ENCODE measurements around the gene ACOD1.

ACOD1 gene

GRCh38 chr13:76980075-76980718 lies 31.9 kb downstream of the ACOD1 start:
- Mint-ChIP-seq H3K36me3 (ENCODE audit: low read depth) (no peaks in the 10 kb centered on the region), H3K4me1 (peaks cover 6% of the 10 kb centered on the region), H3K4me3 (peak overlapping the region; percentile 42 to 50 (median 47)), H3K27me3 (ENCODE audit: low read depth) (peaks cover 36% of the 10 kb centered on the region), H3K9me3 (no peaks in the 10 kb centered on the region), H3K27ac (no peak overlapping the region)
- TF ChIP-seq CTCF (IDR thresholded peaks at IDR 0.05; ENCODE audit: unreplicated experiment in 3 of 3): peak; percentile 96 to 98 (median 98)

- peaks cover 37% of the 10 kb centered on the region for H3K27me3 Mint-ChIP-seq (ENCODE audit: low read depth)
- no peak for TF ChIP-seq CTCF (IDR thresholded peaks at IDR 0.05; ENCODE audit: unreplicated experiment in 3 of 3)
- H3K4me1 Mint-ChIP-seq: no peaks in the 10 kb centered on the region
- no peak overlapping the region for H3K4me3 Mint-ChIP-seq
- H3K9me3 Mint-ChIP-seq: no peaks in the 10 kb centered on the region
- H3K36me3 Mint-ChIP-seq (ENCODE audit: low read depth): no peaks in the 10 kb centered on the region
- no peak overlapping the region for H3K27ac Mint-ChIP-seq
These were observed 33.8 kb downstream of the ACOD1 start for GRCh38 chr13:76982061-76982460.

GRCh38 chr13:76983676-76984075 lies 35.4 kb downstream of the ACOD1 start:
- TF ChIP-seq CTCF (IDR thresholded peaks at IDR 0.05; ENCODE audit: unreplicated experiment in 3 of 3): no peak
- no peak overlapping the region for H3K27ac Mint-ChIP-seq
- peaks cover 33% of the 10 kb centered on the region for H3K27me3 Mint-ChIP-seq (ENCODE audit: low read depth)
- H3K9me3 Mint-ChIP-seq: no peaks in the 10 kb centered on the region
- no peaks in the 10 kb centered on the region for H3K4me1 Mint-ChIP-seq
- H3K4me3 Mint-ChIP-seq: no peak overlapping the region
- no peaks in the 10 kb centered on the region for H3K36me3 Mint-ChIP-seq (ENCODE audit: low read depth)

GRCh38 chr13:76991432-76991795 lies 43.1 kb downstream of the ACOD1 start:
- no peak for TF ChIP-seq CTCF (IDR thresholded peaks at IDR 0.05; ENCODE audit: unreplicated experiment in 3 of 3)
- Mint-ChIP-seq H3K4me1 (peaks cover 21% of the 10 kb centered on the region), H3K36me3 (ENCODE audit: low read depth) (peaks cover 6% of the 10 kb centered on the region), H3K27me3 (ENCODE audit: low read depth) (no peaks in the 10 kb centered on the region), H3K9me3 (no peaks in the 10 kb centered on the region), H3K4me3 (peak overlapping the region; percentile 97 to 99 (median 99)), H3K27ac (peak overlapping the region; percentile 80 to 86 (median 85))

GRCh38 chr13:76991796-76992547 lies 43.7 kb downstream of the ACOD1 start, which contains the start of gene CLN5:
CLN5 (plus strand) TSS chr13:76992081; CDS start chr13:76992099, 18 bp downstream.
- Mint-ChIP-seq H3K27ac (peak within 1 kb of the TSS; percentile 80 to 86 (median 85)), H3K36me3 (ENCODE audit: low read depth) (peaks cover 11% of the 10 kb centered on the region), H3K4me1 (peaks cover 21% of the 10 kb centered on the region), H3K27me3 (ENCODE audit: low read depth) (no peaks in the 10 kb centered on the region), H3K4me3 (peak within 1 kb of the TSS; percentile 97 to 99 (median 99)), H3K9me3 (no peaks in the 10 kb centered on the region)
- no peak for TF ChIP-seq CTCF (IDR thresholded peaks at IDR 0.05; ENCODE audit: unreplicated experiment in 3 of 3)

Measured in nephron (organoid).